ENCODE results near the gene PTPRK. TPM values are rescaled to one million over a fixed set of nuclear protein-coding genes. Genes with fewer than 3 reads are reported as not detected.

Gene PTPRK
- total and polyA plus RNA-seq, 2 experiments from 2014 or later = 26.9 to 56.4 TPM

DNA sequence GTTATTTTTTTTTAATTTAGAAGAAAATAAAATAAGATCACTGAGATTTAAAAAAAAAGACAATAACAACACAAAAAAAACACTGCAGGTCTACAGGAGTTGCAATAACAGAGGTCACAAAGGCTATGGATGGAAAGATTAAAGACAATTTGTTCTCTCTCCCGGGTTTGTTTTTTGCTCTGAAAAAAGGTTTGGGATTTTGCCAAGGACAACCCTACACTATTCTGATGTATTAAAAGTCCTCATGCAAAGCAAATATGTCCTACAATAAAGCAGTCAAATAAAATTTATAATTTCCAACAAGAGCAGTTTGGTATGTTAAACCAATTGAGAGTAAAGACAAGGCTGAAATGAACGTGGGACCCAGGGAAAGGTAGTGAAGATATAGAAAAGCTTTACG, 55.6 kb downstream of the PTPRK start (continued):
- TF ChIP-seq, protein P1, sequence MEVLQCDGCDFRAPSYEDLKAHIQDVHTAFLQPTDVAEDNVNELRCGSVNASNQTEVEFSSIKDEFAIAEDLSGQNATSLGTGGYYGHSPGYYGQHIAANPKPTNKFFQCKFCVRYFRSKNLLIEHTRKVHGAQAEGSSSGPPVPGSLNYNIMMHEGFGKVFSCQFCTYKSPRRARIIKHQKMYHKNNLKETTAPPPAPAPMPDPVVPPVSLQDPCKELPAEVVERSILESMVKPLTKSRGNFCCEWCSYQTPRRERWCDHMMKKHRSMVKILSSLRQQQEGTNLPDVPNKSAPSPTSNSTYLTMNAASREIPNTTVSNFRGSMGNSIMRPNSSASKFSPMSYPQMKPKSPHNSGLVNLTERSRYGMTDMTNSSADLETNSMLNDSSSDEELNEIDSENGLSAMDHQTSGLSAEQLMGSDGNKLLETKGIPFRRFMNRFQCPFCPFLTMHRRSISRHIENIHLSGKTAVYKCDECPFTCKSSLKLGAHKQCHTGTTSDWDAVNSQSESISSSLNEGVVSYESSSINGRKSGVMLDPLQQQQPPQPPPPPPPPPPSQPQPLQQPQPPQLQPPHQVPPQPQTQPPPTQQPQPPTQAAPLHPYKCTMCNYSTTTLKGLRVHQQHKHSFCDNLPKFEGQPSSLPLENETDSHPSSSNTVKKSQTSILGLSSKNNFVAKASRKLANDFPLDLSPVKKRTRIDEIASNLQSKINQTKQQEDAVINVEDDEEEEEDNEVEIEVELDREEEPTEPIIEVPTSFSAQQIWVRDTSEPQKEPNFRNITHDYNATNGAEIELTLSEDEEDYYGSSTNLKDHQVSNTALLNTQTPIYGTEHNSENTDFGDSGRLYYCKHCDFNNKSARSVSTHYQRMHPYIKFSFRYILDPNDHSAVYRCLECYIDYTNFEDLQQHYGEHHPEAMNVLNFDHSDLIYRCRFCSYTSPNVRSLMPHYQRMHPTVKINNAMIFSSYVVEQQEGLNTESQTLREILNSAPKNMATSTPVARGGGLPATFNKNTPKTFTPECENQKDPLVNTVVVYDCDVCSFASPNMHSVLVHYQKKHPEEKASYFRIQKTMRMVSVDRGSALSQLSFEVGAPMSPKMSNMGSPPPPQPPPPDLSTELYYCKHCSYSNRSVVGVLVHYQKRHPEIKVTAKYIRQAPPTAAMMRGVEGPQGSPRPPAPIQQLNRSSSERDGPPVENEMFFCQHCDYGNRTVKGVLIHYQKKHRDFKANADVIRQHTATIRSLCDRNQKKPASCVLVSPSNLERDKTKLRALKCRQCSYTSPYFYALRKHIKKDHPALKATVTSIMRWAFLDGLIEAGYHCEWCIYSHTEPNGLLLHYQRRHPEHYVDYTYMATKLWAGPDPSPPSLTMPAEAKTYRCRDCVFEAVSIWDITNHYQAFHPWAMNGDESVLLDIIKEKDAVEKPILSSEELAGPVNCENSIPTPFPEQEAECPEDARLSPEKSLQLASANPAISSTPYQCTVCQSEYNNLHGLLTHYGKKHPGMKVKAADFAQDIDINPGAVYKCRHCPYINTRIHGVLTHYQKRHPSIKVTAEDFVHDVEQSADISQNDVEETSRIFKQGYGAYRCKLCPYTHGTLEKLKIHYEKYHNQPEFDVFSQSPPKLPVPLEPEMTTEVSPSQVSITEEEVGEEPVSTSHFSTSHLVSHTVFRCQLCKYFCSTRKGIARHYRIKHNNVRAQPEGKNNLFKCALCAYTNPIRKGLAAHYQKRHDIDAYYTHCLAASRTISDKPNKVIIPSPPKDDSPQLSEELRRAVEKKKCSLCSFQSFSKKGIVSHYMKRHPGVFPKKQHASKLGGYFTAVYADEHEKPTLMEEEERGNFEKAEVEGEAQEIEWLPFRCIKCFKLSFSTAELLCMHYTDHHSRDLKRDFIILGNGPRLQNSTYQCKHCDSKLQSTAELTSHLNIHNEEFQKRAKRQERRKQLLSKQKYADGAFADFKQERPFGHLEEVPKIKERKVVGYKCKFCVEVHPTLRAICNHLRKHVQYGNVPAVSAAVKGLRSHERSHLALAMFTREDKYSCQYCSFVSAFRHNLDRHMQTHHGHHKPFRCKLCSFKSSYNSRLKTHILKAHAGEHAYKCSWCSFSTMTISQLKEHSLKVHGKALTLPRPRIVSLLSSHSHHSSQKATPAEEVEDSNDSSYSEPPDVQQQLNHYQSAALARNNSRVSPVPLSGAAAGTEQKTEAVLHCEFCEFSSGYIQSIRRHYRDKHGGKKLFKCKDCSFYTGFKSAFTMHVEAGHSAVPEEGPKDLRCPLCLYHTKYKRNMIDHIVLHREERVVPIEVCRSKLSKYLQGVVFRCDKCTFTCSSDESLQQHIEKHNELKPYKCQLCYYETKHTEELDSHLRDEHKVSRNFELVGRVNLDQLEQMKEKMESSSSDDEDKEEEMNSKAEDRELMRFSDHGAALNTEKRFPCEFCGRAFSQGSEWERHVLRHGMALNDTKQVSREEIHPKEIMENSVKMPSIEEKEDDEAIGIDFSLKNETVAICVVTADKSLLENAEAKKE (CRISPR knock-in tag; IDR thresholded peaks at IDR 0.05) = no peak
- TF ChIP-seq ZNF114 (CRISPR knock-in tag; IDR thresholded peaks at IDR 0.05) (no peak), POLR2AphosphoS5 (IDR thresholded peaks at IDR 0.05; ENCODE audit: low read depth) (no peak)
- TF ChIP-seq, protein P2, sequence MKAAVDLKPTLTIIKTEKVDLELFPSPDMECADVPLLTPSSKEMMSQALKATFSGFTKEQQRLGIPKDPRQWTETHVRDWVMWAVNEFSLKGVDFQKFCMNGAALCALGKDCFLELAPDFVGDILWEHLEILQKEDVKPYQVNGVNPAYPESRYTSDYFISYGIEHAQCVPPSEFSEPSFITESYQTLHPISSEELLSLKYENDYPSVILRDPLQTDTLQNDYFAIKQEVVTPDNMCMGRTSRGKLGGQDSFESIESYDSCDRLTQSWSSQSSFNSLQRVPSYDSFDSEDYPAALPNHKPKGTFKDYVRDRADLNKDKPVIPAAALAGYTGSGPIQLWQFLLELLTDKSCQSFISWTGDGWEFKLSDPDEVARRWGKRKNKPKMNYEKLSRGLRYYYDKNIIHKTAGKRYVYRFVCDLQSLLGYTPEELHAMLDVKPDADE (IDR thresholded peaks at IDR 0.05) = no peak

DNA sequence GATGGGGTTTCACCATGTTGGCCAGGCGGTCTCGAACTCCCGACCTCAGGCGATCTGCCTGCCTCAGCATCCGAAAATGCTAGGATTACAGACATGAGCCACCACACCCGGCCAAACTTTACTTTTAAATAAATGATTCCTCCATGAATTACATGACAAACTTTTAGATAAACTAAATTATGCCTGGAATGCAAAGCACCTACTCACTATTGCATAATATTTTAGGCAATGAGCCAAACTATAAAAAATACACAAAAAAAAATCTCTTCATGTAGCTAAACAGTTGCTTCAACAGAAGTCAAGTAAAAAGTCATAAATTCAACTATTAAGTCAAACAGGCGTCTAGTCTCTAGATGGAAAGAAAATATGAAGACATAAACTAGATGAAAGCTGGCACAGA, 56.5 kb downstream of the PTPRK start:
- ATAC-seq (no peak), DNase-seq (ENCODE audit: low spot score) (no peak)
- H4K20me1 ChIP-seq (replicated peaks; ENCODE audit: insufficient read depth) = no peaks in the 10 kb centered on the region; the same call in 1 of the 2 replicates
- TF ChIP-seq STAT1 (IDR thresholded peaks at IDR 0.05; ENCODE audit: unreplicated experiment) = no peak
- TF ChIP-seq EZH2 (IDR thresholded peaks at IDR 0.05; ENCODE audit: low read depth, unreplicated experiment) = no peak
- TF ChIP-seq ZNF114 (CRISPR knock-in tag; IDR thresholded peaks at IDR 0.05) = no peak
- no peak for TF ChIP-seq EZH2phosphoT487 (IDR thresholded peaks at IDR 0.05; ENCODE audit: unreplicated experiment)
- TF ChIP-seq, protein P3, sequence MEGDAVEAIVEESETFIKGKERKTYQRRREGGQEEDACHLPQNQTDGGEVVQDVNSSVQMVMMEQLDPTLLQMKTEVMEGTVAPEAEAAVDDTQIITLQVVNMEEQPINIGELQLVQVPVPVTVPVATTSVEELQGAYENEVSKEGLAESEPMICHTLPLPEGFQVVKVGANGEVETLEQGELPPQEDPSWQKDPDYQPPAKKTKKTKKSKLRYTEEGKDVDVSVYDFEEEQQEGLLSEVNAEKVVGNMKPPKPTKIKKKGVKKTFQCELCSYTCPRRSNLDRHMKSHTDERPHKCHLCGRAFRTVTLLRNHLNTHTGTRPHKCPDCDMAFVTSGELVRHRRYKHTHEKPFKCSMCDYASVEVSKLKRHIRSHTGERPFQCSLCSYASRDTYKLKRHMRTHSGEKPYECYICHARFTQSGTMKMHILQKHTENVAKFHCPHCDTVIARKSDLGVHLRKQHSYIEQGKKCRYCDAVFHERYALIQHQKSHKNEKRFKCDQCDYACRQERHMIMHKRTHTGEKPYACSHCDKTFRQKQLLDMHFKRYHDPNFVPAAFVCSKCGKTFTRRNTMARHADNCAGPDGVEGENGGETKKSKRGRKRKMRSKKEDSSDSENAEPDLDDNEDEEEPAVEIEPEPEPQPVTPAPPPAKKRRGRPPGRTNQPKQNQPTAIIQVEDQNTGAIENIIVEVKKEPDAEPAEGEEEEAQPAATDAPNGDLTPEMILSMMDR (conservative IDR thresholded peaks at IDR 0.05; ENCODE audit: low read depth in 2 of 2) = no peak
- TF ChIP-seq, protein P2 (IDR thresholded peaks at IDR 0.05) = no peak
- TF ChIP-seq, protein P4, sequence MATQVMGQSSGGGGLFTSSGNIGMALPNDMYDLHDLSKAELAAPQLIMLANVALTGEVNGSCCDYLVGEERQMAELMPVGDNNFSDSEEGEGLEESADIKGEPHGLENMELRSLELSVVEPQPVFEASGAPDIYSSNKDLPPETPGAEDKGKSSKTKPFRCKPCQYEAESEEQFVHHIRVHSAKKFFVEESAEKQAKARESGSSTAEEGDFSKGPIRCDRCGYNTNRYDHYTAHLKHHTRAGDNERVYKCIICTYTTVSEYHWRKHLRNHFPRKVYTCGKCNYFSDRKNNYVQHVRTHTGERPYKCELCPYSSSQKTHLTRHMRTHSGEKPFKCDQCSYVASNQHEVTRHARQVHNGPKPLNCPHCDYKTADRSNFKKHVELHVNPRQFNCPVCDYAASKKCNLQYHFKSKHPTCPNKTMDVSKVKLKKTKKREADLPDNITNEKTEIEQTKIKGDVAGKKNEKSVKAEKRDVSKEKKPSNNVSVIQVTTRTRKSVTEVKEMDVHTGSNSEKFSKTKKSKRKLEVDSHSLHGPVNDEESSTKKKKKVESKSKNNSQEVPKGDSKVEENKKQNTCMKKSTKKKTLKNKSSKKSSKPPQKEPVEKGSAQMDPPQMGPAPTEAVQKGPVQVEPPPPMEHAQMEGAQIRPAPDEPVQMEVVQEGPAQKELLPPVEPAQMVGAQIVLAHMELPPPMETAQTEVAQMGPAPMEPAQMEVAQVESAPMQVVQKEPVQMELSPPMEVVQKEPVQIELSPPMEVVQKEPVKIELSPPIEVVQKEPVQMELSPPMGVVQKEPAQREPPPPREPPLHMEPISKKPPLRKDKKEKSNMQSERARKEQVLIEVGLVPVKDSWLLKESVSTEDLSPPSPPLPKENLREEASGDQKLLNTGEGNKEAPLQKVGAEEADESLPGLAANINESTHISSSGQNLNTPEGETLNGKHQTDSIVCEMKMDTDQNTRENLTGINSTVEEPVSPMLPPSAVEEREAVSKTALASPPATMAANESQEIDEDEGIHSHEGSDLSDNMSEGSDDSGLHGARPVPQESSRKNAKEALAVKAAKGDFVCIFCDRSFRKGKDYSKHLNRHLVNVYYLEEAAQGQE (IDR thresholded peaks at IDR 0.05; ENCODE audit: unreplicated experiment) = no peak

More for the DNA sequence above, 56.5 kb downstream of the PTPRK start:
- no peak overlapping the region for H3K4me3 Mint-ChIP-seq
- Histone ChIP-seq H3K4me2 (no peak overlapping the region), H2AFZ (no peak overlapping the region), H3K27ac (ENCODE audit: low read depth) (no peak overlapping the region), H3K9me2 (ENCODE audit: insufficient read depth) (no peaks in the 10 kb centered on the region), H3K79me2 (replicated peaks; ENCODE audit: insufficient read depth) (peaks cover 74% of the 10 kb centered on the region), H3K36me3 (ENCODE audit: insufficient read depth) (no peaks in the 10 kb centered on the region), H3K27me3 (ENCODE audit: insufficient read depth) (no peaks in the 10 kb centered on the region), H3K4me3 (no peak overlapping the region), H3K4me1 (ENCODE audit: insufficient read depth) (0 out of 2 replicates have a peak, but pooled peaks cover 3% of the 10 kb centered on the region), H3F3A (replicated peaks; ENCODE audit: low read depth) (no peaks in the 10 kb centered on the region)
- no peaks in the 10 kb centered on the region for H3K36me3 Mint-ChIP-seq (ENCODE audit: low read depth)
- no peaks in the 10 kb centered on the region for H3K27me3 Mint-ChIP-seq (ENCODE audit: insufficient read depth, low read depth, poor library complexity)
- H3K4me1 Mint-ChIP-seq = peaks cover 2% of the 10 kb centered on the region; the same call in 1 of the 3 replicates
- H3K27ac Mint-ChIP-seq = no peak overlapping the region
- no peaks in the 10 kb centered on the region for H3K9me3 Mint-ChIP-seq
